Kidney (tissue), 14 donors: ENCODE data around the gene MICB. TPM values are rescaled to one million over a fixed set of nuclear protein-coding genes. Genes with fewer than 3 reads are reported as not detected.

Experiments
- DNase-seq, 5 donors: peaks; one replicate each; pipeline ENCODE4 v3.0.0-alpha.2; 2013 to 2020
- FAIRE-seq: peaks from 2 replicates; lab custom pipeline; 2012; peaks lifted over from hg19 to GRCh38; lab: Jason Lieb, UNC
- H3K27ac ChIP-seq, 2 donors: one replicate each; pipeline ENCODE4 v1.7.0; 2013; ENCODE audit warnings: low read depth in 2 of 2, low read length in 2 of 2, inconsistent platforms in 1 of 2
- H3K27me3 ChIP-seq: one replicate; pipeline ENCODE4 v1.7.1; 2013; ENCODE audit warnings: low read length, inconsistent platforms; ENCODE audit not compliant: control insufficient read depth, insufficient read depth
- H3K36me3 ChIP-seq, 3 donors: one replicate each; pipeline versions ENCODE4 v1.7.0 to v1.7.1; 2013; ENCODE audit warnings: low read length in 3 of 3, control low read depth in 1 of 3, inconsistent platforms in 1 of 3; ENCODE audit not compliant: insufficient read depth in 3 of 3, control insufficient read depth in 2 of 3
- H3K4me1 ChIP-seq, 3 donors: one replicate each; pipeline versions ENCODE4 v1.7.0 to v1.7.1; 2013; ENCODE audit warnings: low read length in 3 of 3, inconsistent platforms in 1 of 3, low read depth in 1 of 3; ENCODE audit not compliant: control insufficient read depth in 2 of 3, insufficient read depth in 2 of 3
- H3K4me3 ChIP-seq, 3 donors: one replicate each; pipeline versions ENCODE4 v1.7.0 to v1.8.1; 2013; ENCODE audit warnings: low read length in 3 of 3, control low read depth in 1 of 3, inconsistent platforms in 1 of 3
- H3K9ac ChIP-seq, 3 donors: one replicate each; pipeline versions ENCODE4 v1.7.0 to v1.7.1; 2013; ENCODE audit warnings: low read length in 3 of 3, control low read depth in 1 of 3, inconsistent platforms in 1 of 3
- H3K9me3 ChIP-seq, 3 donors: one replicate each; pipeline versions ENCODE4 v1.7.0 to v1.7.1; 2013; ENCODE audit warnings: low read length in 3 of 3, control low read depth in 1 of 3, inconsistent platforms in 1 of 3; ENCODE audit not compliant: control insufficient read depth in 2 of 3, insufficient read depth in 1 of 3
- intact Hi-C: fragments of 100-400 bp; cut with DNase I; formaldehyde crosslinking; loops from one replicate; pipeline ENCODE4 v1.11.1; 2022
- polyA plus RNA-seq: library from polyadenylated mRNA; stranded (reverse); fragments of 350-450 nt; fragmentation: Illumina TruSeq; extraction: RNeasy Lipid Tissue Mini Kit (QIAGEN cat#74804); gene quantifications from one replicate; pipeline ENCODE4 v1.2.3, GENCODE V29; 2014; ENCODE audit warnings: low read depth, low replicate concordance; ENCODE audit not compliant: insufficient read depth
- total RNA-seq: library from RNA; stranded (reverse); fragmentation: NEBNext Ultra II Directional; extraction: Animal tissue kit (Norgen Biotek cat#: 25700); gene quantifications from one replicate; pipeline ENCODE4 v1.2.1, GENCODE V29; 2021
- TF ChIP-seq, protein P1 (sequence below): IDR thresholded peaks from 3 replicates; pipeline ENCODE4 v1.5.1; 2012; ENCODE audit warnings: mild to moderate bottlenecking, moderate library complexity, borderline replicate concordance; ENCODE audit not compliant: insufficient read depth; ENCODE audit errors: extremely low read depth
- donor health status: control.
- donor health status: control.
- donor health status: control.
- donor health status: control.
- donor health status: control.
- donor health status: DM: yes; HTN: yes; CAD: no.
- donor health status: Normal renal cell carcinoma (clear cell type).

Gene MICB
- total and polyA plus RNA-seq, 2 donors from 2014 or later: 1.5 to 5.7 TPM

DNA sequence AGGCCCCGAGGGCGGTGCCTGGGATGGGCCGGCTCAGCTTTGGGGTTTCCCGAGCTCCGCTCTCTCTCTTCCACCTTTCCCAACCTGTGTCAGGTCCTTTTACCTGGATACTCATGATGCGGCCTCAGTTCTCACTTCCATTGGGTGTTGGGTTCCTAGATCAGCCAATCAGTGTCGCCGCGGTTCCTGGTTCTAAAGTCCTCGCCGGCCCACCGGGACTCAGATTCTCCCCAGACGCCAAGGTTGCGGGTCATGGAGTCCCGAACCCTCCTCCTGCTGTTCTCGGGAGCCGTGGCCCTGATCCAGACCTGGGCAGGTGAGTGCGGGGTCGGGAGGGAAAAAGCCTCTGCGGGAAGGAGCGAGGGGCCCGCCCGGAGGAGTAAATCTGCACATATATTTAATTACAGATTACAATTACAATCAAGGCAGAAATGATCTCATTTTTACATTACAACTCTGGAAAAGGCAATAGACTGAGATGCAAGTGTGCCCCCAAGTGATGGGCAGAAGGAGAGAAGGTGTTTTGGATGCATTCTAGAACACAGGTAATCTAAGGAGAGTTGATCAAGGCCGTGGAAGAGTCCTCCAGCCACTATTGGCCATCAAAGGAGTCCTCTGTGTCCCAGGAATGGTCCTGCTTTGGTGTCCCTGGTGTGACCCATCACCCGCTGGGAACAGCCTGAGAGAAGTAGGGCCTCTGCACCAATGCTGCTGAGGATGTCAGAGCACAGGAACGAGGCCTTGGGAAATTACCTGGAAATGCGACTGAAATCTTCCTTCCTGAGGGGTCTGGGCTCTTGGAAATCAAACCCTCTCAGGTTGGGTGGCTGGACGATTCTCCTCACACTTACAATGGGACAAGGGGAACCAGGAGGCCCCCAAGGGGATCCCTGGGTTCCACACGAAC lies 34.7 kb upstream of the MICB start:
- TF ChIP-seq, protein P1, sequence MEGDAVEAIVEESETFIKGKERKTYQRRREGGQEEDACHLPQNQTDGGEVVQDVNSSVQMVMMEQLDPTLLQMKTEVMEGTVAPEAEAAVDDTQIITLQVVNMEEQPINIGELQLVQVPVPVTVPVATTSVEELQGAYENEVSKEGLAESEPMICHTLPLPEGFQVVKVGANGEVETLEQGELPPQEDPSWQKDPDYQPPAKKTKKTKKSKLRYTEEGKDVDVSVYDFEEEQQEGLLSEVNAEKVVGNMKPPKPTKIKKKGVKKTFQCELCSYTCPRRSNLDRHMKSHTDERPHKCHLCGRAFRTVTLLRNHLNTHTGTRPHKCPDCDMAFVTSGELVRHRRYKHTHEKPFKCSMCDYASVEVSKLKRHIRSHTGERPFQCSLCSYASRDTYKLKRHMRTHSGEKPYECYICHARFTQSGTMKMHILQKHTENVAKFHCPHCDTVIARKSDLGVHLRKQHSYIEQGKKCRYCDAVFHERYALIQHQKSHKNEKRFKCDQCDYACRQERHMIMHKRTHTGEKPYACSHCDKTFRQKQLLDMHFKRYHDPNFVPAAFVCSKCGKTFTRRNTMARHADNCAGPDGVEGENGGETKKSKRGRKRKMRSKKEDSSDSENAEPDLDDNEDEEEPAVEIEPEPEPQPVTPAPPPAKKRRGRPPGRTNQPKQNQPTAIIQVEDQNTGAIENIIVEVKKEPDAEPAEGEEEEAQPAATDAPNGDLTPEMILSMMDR: no peak
- no peaks in the 10 kb centered on the region for H3K36me3 ChIP-seq
- peaks cover 0 to 18% (median 0%) of the 10 kb centered on the region in 3 donors for H3K4me1 ChIP-seq
- peak overlapping the region; percentile 43 to 58 for H3K27ac ChIP-seq
- DNase-seq: peak; percentile 88 to 94 (median 93)
- no peaks in the 10 kb centered on the region for H3K9me3 ChIP-seq
- intact Hi-C loops: no loop called here
- no peaks in the 10 kb centered on the region for H3K27me3 ChIP-seq
- peak overlapping the region; percentile 40 to 76 (median 70) for H3K4me3 ChIP-seq
- H3K9ac ChIP-seq: peak overlapping the region in 2 of 3 donors; percentile 34 to 81
- FAIRE-seq: peak; percentile 69

DNA sequence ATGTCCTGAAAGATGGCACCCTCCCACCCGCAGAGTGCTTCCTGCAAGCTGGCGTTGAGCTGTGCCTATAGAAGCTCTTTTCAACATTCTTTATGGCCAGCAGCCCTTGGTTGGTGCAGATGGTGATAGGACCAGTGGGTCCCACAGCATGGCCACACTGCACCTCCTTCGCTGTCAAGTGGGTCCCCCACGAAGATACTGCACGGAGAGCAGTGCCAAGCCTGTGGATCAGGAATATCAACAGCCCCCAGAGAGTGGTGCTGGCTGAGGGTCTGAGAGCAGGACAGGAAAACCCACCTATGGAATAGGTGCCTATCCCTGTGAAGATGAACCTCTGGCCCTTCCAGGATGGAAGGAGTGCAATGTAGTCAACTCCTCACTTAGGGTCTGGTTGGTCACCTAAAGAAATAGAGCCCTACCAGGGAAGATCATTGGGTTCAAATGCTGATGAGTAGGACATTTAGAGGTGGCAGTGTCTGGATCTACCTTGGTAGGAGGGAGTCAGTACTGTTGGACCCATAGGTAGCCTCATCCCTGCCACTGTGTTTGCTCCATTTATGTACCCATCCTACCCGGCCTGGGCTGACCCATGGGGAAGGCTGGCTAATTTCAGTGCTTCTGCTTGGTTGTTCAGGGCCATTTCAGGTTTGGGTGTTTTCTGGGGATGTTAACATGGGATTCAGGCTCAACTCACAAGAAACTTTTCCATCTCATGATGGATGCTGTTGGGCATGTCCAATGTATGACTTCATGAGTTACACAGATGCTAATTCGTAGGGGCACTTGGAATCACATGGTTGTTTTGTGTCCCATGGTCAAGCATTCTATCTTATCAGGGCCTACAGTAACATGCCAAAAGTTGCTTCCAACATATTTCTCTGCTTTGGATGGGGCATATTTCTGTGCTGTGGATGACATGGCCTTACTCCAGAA lies 33.4 kb upstream of the MICB start:
- intact Hi-C loops: no loop called here
- Histone ChIP-seq H3K9ac (no peak overlapping the region), H3K4me1 (peaks cover 0 to 18% (median 0%) of the 10 kb centered on the region in 3 donors), H3K27ac (no peak overlapping the region), H3K27me3 (no peaks in the 10 kb centered on the region), H3K9me3 (no peaks in the 10 kb centered on the region), H3K36me3 (no peaks in the 10 kb centered on the region), H3K4me3 (peak overlapping the region in 2 of 3 donors; percentile 70 to 76)
- DNase-seq: no peak
- FAIRE-seq: no peak
- TF ChIP-seq, protein P1: no peak

DNA sequence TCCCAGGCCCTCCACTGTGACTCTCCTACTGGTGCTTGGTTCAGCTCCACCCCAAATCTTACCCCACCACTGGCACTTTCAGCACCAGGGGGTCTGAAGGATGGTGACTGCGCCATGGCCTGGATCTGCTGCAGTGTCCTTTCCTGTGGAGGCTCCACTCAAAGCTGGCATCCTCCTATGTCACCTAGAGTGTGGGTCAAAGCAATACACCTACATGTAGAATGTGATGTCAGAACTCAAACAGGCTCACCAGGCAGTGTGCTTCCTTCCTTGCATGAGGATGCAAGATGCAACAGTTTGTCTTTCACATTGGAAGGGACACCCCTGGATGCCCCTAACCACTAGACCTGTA lies 32.8 kb upstream of the MICB start:
- TF ChIP-seq, protein P1: no peak
- FAIRE-seq: no peak
- H3K27me3 ChIP-seq: no peaks in the 10 kb centered on the region
- peak overlapping the region in 2 of 3 donors; percentile 70 to 76 for H3K4me3 ChIP-seq
- no peak for DNase-seq
- no peak overlapping the region for H3K27ac ChIP-seq
- H3K9ac ChIP-seq: no peak overlapping the region
- peaks cover 0 to 18% (median 0%) of the 10 kb centered on the region in 3 donors for H3K4me1 ChIP-seq
- H3K9me3 ChIP-seq: no peaks in the 10 kb centered on the region
- intact Hi-C loops: no loop called here
- H3K36me3 ChIP-seq: no peaks in the 10 kb centered on the region
